Stimulated activated CD8-positive, alpha-beta memory T cell treated with anti-CD3 and anti-CD28 coated beads, Interleukin-12 subunit alpha, Interleukin-12 subunit beta, amount 100 ng/mL, for 24 hours (primary cell): ENCODE measurements around the gene BCL6.

Source experiments
- DNase-seq: peaks from one replicate; pipeline ENCODE4 v3.0.0-alpha.2; 2020; ENCODE audit errors: extremely low read depth

Gene BCL6

DNA sequence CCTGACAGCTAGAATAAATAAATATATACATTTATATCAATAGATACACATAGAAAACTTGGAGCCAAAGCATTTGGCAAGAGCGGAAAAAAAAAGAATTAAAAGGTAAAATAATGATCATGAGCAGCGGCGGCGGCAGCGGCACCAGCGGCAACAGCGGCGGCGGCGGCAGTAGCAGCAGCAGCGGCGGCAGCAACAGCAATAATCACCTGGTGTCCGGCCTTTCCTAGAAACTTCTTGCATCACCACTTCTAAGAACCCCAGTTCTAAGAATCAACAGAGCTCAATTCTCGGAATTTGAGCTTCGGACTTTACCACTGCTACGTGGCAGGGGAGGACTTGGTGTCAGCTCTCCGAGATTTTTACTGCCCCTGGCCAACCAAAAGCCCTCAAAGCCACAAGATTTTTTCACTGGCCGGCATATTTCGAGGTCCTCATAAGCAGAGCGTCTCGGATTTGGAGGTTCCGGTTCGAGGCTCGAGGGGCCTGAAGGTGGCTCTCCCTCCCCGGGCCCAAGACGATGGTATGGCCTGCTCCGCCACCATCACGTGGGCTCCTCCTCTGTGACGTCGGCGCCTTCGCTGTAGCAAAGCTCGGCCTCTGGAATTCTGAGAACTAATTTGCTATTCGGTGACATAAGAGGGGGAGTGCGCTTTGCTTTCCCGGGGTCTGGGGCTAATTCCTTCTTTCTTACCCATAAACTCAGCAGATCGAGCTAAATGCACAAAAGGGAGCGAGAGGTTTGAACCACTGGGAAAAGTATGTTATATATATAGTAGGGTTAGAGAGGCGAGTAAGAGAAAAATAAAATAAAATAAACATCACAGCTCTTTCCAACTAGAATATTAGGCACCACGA is at the start of gene BCL6:
TSS of gene BCL6 (minus strand) at position 268 of the 858 bp plus-strand sequence. CDS start 11,775 bp downstream, outside the sequence.
- DNase-seq: no peak

DNA sequence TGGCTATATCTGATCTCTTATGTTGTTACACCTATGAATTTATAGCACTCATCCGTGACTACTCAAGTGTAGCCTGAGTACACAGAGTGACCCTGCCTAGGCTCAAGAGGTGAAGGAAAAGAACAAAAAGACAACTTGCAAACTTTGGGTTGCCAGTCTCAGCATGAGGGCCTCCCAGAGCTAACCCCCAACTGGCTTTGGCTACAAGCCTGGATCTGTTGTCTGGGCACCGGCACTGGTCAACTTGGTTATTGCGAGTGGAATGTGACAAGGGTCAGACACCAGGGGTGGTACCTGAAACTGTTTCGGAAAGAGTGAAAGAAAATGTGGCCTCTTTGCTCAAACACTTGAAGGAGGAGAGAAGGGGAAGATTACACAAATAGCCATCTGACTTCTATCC is 49.5 kb upstream of the BCL6 start:
- no peak for DNase-seq

DNA sequence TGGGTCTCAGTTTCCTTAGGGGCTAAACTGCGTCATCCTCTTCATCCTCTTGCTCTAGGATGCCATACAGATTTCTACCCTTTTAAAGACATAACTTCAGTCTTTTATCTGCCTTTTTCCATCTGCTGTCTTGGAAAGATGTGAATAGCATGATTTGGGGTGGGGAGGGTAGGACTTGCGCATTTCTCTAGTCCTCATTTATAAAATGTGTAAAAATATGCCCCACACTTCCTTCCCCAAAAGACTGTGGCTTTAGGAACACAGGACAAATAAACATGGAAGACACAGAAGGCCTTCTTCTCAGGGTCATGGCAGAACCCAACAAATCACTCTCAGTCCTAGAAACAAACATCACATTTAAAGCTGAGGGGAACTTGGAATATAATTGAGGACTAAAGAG is 48.4 kb upstream of the BCL6 start:
- no peak for DNase-seq

DNA sequence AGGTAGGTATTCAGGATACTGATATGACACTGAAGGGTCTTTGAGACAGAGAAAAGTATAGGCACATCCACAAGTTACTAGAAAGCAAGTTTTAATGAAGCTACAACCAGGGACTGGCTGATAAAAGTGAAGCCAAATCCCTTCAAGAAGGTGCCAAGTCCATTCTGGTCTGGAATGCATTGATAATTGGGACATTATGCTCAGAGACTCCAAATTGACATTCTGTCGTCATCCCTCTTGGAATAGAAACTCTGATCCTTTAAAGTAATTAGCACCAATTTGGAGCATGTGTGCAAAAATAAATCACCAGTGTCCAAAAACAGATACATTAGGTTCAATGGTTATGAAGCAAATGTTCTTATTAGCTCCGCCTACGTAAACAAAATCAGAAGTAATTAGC is 47.3 kb upstream of the BCL6 start:
- no peak for DNase-seq

DNA sequence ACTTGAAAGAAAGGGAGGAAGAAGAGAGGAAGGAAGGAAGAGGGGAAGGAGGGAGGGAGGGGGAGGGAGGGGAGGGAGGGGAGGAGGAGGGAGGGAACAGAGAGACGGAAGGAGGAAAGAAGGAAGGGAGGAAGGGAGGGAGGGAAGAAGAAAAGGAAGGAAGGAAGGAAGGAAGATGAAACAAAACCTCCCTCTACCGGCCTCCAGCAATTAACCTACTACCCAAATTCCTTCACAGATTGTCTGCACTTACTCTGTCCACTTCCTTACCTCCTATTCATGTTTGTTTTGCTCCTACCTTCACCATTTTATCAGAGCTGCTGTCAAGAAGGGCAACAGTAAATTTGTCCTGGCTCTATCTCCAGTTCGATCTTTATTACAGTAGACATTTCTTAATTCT is 44.6 kb upstream of the BCL6 start:
- DNase-seq: no peak

DNA sequence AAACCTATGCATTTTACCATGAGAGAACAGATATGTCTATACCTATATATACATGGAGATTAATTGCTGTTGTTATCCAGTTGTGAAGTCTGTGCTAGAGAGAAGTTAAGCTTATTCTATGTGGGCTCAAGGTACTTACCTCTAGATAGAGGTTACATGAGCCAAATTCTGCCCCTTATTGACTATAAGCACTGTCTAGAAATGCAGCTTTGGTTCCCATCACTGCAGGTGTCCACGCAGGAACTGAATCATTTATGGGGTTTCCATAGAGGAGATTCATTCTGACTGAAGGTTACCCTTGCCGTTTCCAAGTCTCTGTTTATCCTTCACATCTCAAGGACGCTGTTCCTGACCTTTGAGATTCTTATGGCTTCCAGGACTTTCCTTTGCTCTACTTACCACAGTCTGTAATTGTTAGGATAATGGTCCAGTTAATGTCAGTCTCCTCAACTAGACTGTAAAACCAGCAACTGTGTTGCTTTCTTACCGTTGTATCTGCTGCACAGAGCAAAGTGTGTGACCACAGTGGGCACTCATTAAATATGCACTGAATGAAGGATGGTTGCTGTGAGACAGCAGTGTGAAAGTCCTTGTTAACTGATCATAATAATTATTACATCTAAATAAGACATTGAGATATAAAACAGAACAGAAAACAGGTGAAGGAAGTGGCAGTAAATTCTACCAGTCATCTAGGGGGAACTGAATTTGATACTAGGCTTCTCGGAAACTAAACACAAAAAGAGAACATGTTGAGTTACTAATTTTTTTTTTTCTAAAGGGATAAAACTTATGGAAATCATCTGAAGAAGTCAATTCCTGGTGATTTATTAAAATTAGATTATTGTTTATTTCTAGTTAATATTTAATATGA is 44.0 kb upstream of the BCL6 start:
- DNase-seq: no peak

DNA sequence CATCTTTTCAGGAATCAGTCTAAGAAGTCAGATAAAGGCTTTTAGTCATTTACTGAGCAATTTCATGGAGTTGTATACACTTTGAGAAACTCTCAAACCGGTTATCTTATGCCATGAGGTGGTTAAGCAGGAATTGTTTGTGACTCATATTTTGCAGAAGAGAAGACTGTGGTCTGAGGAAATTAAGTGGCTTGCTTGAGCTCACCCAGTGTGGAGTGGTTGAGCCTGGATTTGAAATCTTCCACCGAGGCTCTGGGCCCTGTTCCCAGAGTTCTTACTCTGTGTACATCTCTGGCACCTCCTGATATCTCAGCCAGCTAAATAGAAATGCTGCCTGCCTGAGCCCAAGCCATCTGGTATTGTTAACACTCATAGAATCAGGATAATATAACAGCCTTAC is 37.8 kb upstream of the BCL6 start:
- DNase-seq: no peak

DNA sequence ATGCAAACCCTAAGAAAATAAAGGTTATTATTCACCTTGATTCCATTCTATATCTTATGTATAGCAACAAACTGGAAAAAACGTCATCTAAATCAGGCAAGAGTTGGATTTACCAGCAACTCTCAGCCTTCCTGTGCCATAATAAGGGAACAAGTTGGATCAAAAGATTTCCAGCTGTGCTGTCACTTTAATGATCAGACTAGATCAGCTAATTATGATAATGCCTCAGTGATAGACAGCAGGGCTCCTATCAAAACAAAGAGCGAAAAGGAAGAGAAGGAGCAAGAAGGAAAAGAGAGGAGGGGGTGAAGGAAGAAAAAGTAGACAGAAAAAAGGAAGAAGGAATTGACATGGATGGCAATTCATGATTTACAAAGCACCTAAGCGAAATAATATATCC is 36.7 kb upstream of the BCL6 start:
- no peak for DNase-seq

DNA sequence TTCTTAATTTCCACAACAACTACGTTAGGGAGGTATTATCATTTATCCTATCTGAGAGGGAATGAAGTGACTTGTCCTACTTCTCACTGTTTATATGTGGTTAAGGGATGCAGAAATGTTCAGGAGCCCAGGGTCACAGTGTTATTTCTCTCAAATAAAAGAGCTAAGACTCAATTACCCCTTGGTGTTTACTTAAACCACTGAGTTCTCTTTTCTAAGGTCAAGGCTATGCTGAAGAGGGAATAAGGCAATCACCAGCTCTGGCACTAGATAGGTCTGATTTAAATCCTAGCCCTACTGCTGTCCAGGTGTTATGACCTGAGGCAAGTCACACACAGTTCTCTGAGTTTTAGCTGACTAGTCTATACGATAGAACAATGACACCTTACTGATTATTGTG is 35.7 kb upstream of the BCL6 start:
- DNase-seq: no peak

DNA sequence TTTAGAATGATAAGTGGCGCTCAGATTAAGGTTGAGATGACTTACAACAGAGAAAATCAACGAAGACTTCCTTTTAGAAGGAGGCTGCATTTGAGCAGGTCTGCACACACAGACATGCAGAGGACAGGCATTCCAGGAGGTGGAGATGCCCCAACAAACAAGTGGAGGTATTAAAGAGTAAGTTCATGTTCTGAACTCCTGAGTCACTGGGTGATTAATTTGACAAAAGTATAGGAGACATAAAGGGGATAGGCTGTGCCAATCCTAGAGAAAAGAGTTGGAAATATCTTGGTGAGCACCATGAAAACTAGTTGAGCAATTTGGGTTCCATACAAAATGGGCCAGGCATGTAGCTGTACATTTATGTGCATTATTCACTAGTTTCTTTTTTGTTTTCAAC is 33.5 kb upstream of the BCL6 start:
- DNase-seq: no peak

DNA sequence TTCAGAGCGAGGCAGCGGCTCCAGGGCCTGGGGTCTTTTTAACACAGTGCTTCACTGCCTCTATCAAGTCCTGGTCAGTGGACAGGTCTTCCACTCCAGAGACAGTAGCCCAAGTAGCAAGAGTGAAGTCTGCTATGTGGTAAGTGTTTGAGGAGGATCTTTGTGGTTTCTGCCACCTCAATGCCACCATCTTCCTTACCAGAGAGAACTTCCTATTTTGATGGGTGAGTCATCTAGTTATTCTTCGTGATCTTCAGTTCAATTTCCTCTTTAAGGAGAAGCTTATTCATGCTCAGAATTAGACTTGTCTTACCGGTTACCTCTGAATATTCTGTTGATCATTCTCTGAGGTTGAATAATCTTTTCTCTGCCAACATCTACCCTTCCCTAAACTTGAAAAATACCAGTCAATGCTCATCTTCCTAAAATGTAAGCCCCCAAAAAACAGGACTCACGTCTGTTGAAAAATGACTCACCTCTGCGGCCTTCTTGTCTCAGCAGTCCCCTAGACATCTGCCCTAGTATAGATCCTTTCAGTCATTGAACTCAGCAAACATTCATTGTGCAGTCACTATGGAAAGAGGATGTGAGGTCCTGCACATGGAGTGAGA is 32.2 kb upstream of the BCL6 start:
- no peak for DNase-seq

DNA sequence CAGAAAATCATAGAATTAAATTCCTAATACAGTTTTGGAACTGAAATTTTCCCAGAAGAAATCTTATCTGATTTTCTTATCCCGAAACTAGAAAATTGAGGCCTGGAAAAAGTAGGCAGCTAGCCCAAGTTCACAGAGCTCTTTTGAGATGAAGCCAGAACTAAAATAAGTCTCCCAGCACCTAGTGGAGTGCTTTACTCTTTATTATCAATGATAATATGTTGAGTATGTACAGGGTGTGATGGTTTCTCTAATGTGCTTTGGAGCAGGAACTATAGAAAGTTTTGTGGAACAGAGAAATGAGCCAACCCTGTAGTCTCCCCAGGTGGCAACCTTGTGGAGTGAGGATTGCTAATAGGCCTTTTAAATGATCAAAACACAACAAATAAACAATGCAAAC is 30.3 kb upstream of the BCL6 start:
- DNase-seq: no peak

DNA sequence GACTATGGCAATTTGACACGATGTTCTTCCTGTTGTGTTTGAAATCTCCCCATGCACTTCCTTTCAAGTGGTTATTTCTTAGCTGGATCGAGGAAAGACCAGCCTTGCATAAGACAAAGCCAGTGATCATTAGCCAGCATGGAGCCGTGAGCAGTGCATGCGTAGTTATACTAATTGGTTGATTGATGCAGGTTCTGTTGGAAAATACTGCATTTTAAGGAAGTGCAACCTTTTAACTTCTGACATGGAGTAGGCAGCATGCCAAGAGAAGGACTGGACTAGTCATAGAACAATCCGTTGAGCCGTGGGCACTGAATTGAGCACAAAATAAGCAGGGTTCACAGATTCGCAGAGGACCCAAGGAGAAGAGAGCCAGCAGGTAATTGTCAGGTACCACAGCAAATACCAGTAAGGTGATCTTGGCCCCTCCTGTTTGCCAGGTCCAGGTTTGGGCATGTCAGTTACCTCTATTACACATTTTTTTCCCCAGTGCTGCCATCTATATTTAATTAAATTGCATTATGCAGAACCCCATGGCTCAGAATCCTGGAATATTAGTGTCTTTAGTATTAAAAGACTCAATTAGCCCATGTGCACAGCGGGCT is 29.0 kb upstream of the BCL6 start:
- DNase-seq: no peak

DNA sequence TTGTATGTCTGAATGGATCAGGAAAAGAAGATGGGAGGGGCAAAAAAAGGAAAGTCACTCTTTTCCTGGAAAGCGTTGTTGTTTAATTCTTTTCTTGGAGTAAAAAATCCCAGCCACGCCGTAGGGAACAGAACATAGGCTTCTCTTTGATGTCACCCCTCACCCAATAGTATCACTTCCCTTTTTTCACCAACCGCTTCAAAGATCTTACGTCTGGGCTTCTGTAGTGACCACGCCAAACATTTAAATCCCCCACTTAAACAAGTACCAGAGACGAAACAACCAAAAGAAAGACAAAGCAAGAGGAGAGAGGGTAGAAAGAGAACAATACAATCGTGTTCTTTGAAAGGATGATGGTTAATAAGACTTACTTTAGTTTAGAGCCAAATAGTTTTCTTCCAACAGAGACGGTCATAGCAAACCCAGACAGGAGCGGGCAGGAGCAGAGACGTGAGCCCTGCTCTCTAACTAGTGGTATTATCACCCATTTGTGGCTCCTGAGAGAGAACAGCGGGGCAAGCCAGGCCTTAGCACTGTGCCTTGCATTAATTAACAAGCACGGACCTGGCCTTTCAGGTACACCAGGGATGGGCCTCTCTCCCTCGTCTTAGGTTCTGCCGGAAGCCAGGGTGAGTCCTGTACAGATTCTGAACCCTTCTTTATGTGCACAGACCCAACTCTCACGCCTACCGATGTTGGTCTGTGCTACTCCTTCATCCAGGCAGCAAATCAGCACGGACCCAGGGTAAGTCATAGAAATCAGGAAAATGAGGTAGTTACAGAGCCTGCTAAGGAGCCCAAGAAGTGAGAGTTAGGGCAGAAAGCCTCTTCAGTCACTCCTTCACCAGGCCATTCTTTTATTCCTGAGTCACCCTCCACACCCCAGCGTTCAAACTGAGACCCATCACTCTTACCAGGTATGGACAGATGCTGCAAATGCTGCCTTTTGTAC is 28.2 kb upstream of the BCL6 start:
- DNase-seq: no peak

DNA sequence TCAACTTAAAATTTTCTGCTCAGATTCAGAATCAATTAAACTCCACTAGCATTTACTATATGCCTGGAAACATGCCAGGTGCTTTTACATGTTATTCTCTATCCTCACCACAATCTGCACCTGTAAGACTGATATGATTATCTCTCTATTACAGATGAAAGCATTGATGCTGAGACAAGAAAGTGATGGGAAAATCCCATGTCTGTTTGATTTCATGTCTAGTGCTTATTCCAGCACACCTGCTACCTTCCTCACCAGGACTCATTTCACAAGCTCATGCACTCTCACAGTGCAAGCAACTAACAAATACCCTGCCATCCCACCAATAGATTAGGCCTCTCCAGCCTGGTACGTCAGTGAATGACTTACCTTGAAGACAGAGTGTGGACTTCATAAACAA is 25.0 kb upstream of the BCL6 start:
- DNase-seq: no peak

DNA sequence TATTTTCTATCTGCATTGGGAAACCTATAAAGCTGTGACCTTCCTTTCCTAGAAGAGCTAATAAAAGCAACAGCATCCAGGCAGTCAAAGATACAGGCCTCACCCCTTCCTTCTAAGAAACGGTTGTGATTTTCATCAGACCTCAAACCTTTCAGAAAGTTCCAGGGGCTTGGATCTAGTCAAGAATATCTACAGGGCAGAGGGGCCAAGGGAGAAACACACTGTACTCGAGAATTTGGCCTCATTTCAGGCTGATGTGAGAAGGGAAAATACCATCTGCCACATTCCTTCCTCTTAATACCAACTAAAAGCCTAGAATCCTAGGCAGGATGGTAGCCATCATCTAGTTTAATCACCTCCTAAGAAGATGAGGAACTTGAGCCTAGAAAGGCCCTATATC is 24.5 kb upstream of the BCL6 start:
- DNase-seq: no peak

DNA sequence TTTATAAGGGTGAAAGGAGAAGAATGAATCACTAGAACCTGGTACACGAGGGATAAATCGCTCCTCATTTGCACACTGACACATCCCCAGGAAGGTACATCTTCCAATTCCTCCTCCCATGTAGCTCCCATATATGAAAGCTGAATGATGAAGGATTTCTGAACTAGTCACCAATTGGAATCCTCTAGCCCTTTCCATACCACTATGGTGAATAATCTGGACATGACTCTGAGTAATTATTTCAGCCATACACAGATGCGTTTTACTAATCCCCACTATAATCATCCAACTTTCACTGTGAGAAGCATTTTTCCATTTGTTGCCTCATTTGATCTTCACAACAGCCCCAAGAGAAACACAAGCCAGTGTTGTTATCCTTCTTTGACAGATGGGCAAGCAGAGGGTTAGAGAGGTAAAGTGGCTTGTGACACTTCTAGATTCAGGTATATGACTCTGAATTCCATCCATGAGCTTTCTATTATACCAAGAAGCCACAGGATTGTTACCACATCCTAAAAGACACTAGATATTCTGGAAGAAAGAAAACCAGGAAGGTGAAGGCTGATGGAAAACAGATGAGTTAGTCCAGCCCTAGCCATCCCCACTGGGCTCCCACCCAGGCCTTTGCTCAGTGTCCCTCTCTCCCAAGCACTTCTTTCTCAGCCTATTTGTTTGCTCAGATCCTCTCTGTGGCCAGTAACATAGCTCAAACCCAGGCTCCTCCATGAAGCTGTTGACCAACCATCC is 22.2 kb upstream of the BCL6 start:
- no peak for DNase-seq

DNA sequence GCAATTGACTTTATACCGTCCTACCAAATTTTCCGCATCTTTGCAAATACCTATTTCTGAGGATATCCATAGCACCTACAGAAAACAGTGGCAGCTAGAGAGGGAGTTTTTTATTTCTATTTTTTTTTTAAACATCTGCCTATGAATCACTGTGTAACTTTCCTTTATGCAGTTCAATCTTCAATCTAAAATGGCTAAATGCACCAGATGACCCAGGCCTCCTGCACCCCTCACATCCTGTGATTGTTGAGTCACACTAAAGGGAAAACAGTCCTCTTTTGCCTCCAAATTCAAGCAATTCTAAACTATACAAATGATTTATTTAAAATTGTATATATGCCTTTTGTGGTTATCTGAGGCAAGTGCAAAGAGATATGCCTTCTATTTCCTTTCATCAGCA is 20.1 kb upstream of the BCL6 start:
- no peak for DNase-seq

DNA sequence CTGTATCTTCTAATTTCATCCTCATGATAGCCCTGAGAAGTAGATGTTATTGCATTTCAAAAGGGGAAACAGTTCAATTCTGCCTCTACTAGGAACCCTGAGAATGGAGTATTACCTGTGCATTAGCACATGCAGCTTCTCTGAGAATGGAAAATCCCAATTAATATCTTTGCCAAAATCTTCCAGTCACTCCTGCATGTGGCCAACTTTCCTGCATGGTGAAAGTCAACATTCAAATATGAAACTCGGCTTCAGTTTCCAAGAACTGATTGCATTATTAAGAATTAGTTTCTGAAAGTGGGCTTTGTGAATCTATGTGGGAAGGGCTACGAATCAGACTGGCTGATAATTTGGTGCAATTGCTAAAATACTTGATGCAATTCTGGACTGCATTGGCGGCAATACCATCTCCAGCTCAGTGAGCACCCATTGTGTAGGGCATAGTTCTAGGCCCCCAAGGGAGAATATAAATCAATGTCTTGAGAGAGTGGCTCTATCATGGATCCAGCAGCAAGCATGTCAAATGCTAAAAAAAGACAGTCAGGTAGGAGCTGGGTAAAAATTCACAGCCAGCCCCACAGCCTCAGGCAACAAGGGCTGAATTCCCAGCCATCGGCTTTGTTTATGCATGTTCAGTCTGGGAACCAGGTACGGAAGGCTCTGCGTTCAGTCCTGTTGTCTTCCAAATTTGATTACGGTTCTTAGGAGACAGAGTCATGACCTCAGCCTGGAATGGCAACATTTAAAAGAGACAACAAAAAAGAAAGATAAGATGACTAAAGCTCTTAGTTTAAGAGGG is 18.8 kb upstream of the BCL6 start:
- no peak for DNase-seq
